OCI-LY3 (cell line): ENCODE data around the gene LRRN2.

Experiments used
- EZH2phosphoT487 ChIP-seq: fragments of 200-600 bp; shearing (Covaris generic); IDR thresholded peaks from 2 replicates; pipeline ENCODE4 v1.6.1; 2018; ENCODE audit warnings: antibody characterized with exemption, mixed run types, low read depth
- TF ChIP-seq, protein P1 (sequence below): fragments of 200-600, 300-600 bp; sonication (generic); IDR thresholded peaks from 2 replicates; pipeline ENCODE4 v1.5.1; 2014; ENCODE audit warnings: antibody characterized with exemption, low read length, low read depth

- TF ChIP-seq, protein P1, sequence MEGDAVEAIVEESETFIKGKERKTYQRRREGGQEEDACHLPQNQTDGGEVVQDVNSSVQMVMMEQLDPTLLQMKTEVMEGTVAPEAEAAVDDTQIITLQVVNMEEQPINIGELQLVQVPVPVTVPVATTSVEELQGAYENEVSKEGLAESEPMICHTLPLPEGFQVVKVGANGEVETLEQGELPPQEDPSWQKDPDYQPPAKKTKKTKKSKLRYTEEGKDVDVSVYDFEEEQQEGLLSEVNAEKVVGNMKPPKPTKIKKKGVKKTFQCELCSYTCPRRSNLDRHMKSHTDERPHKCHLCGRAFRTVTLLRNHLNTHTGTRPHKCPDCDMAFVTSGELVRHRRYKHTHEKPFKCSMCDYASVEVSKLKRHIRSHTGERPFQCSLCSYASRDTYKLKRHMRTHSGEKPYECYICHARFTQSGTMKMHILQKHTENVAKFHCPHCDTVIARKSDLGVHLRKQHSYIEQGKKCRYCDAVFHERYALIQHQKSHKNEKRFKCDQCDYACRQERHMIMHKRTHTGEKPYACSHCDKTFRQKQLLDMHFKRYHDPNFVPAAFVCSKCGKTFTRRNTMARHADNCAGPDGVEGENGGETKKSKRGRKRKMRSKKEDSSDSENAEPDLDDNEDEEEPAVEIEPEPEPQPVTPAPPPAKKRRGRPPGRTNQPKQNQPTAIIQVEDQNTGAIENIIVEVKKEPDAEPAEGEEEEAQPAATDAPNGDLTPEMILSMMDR: no peak
- no peak for TF ChIP-seq EZH2phosphoT487
These were observed 40.4 kb upstream of the LRRN2 start for GRCh38 chr1:204725821-204726448.
